Neuronal stem cell (in vitro differentiated cells): ENCODE results near the gene FHIT.

Experiments
- DNase-seq: peaks from one replicate; pipeline ENCODE4 v3.0.0-alpha.2; 2013; ENCODE audit warnings: low spot score
- H2AFZ ChIP-seq: one replicate; pipeline ENCODE4 v1.6.1; 2013; ENCODE audit warnings: mild to moderate bottlenecking, low read length, inconsistent platforms
- H2AK5ac ChIP-seq: 2 replicates; pipeline ENCODE4 v1.6.1; 2013; ENCODE audit warnings: low read depth, mild to moderate bottlenecking, inconsistent platforms, low read length, moderate library complexity, mixed read lengths
- H2BK120ac ChIP-seq: 2 replicates; pipeline ENCODE4 v1.6.1; 2013; ENCODE audit warnings: low read depth, mild to moderate bottlenecking, inconsistent platforms, low read length, moderate library complexity, mixed read lengths
- H2BK12ac ChIP-seq: one replicate; pipeline ENCODE4 v1.6.1; 2013; ENCODE audit warnings: low read length, inconsistent platforms
- H2BK15ac ChIP-seq: 2 replicates; pipeline ENCODE4 v1.6.1; 2013; ENCODE audit warnings: mild to moderate bottlenecking, low read length, inconsistent platforms, mixed read lengths
- H2BK5ac ChIP-seq: one replicate; pipeline ENCODE4 v1.6.1; 2013; ENCODE audit warnings: inconsistent platforms, mild to moderate bottlenecking, low read length, moderate library complexity
- H3K14ac ChIP-seq: one replicate; pipeline ENCODE4 v1.6.1; 2013; ENCODE audit warnings: low read length, inconsistent platforms
- H3K18ac ChIP-seq: 2 replicates; pipeline ENCODE4 v1.6.1; 2013; ENCODE audit warnings: low read length, inconsistent platforms
- H3K23ac ChIP-seq: 2 replicates; pipeline ENCODE4 v1.6.1; 2013; ENCODE audit warnings: low read depth, mild to moderate bottlenecking, mixed read lengths, low read length, inconsistent platforms; ENCODE audit not compliant: poor library complexity
- H3K27ac ChIP-seq: replicated peaks from 3 replicates; pipeline ENCODE4 v1.5.1; 2013; ENCODE audit warnings: low read length, inconsistent platforms
- H3K27me3 ChIP-seq, 3 experiments: 2 replicates each; pipeline ENCODE4 v1.6.1; 2013; ENCODE audit warnings: low read length in 3 of 3, mild to moderate bottlenecking in 2 of 3, inconsistent platforms in 1 of 3, low read depth in 1 of 3, mixed read lengths in 1 of 3, moderate library complexity in 1 of 3; ENCODE audit not compliant: control insufficient read depth in 3 of 3, insufficient read depth in 3 of 3
- H3K36me3 ChIP-seq, 2 donors: replicated peaks in 1 of 2; 2 replicates each; pipeline ENCODE4 v1.6.1; 2013; ENCODE audit warnings: low read length in 2 of 2; ENCODE audit not compliant: control insufficient read depth in 2 of 2, insufficient read depth in 2 of 2
- H3K4ac ChIP-seq: 2 replicates; pipeline ENCODE4 v1.6.1; 2013; ENCODE audit warnings: inconsistent platforms, mild to moderate bottlenecking, low read length, moderate library complexity
- H3K4me1 ChIP-seq, 2 donors: 1 replicate in 1 of 2; 2 replicates in 1 of 2; pipeline ENCODE4 v1.6.1; 2013; ENCODE audit warnings: low read length in 2 of 2, low read depth in 1 of 2; ENCODE audit not compliant: control insufficient read depth in 2 of 2, insufficient read depth in 1 of 2
- H3K4me2 ChIP-seq: one replicate; pipeline ENCODE4 v1.6.1; 2013; ENCODE audit warnings: mild to moderate bottlenecking, low read length, inconsistent platforms; ENCODE audit not compliant: insufficient read depth, poor library complexity, severe bottlenecking
- H3K4me3 ChIP-seq, 2 donors: 2 replicates each; pipeline ENCODE4 v1.5.1; 2013; ENCODE audit warnings: low read length in 2 of 2, mild to moderate bottlenecking in 2 of 2, inconsistent platforms in 1 of 2, moderate library complexity in 1 of 2
- H3K79me1 ChIP-seq: one replicate; pipeline ENCODE4 v1.6.1; 2013; ENCODE audit warnings: low read depth, mild to moderate bottlenecking, inconsistent platforms, low read length, moderate library complexity
- H3K9ac ChIP-seq: one replicate; pipeline ENCODE4 v1.6.1; 2013; ENCODE audit warnings: mild to moderate bottlenecking, low read depth, low read length, inconsistent platforms; ENCODE audit not compliant: poor library complexity
- H3K9me3 ChIP-seq, 2 donors: replicated peaks in 1 of 2; 2 replicates each; pipeline versions ENCODE3 to v1.6.1; 2013; ENCODE audit warnings: low read length in 2 of 2, mild to moderate bottlenecking in 2 of 2, inconsistent platforms in 1 of 2, low read depth in 1 of 2, mixed read lengths in 1 of 2, moderate library complexity in 1 of 2; ENCODE audit not compliant: control insufficient read depth in 2 of 2, insufficient read depth in 1 of 2
- H4K8ac ChIP-seq: one replicate; pipeline ENCODE4 v1.6.1; 2013; ENCODE audit warnings: low read depth, mild to moderate bottlenecking, inconsistent platforms, low read length, moderate library complexity
- H4K91ac ChIP-seq: one replicate; pipeline ENCODE4 v1.6.1; 2013; ENCODE audit warnings: low read length, low read depth, mild to moderate bottlenecking, inconsistent platforms; ENCODE audit not compliant: poor library complexity
- WGBS, 2 donors: extraction: QIAGEN DNeasy Blood & Tissue Kit; methylation state at CpG; one replicate each; pipeline ENCODE4 v1.1.7; 2013; ENCODE audit warnings: missing lambda C conversion rate in 2 of 2, mixed read lengths in 1 of 2; ENCODE audit not compliant: insufficient read length in 2 of 2, insufficient replicate concordance in 1 of 2; ENCODE audit errors: extremely low coverage in 2 of 2; 5-methylcytosine and 5-hydroxymethylcytosine counted together

FHIT gene

DNA sequence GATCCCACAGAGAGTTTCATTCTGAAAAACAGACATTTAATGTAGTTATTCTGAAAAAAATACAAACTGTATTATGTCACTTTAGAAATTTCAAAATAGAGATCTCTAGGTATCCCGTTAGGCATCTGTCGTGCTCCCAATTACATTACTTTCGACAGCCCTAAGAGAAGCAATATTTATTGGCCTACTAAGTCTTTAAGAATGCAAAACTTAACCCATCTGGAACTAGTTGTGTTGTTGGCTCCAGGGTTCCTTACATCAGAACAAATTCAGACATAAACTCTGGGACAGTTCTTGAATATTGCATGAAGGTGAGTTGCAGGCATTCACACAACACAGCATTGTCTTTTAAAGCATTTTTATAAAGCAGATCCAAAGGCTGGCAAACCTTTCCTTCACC lies 498.4 kb downstream of the FHIT start:
- no peak overlapping the region for H2AK5ac ChIP-seq
- no peaks in the 10 kb centered on the region for H3K79me1 ChIP-seq
- peaks cover 6 to 9% of the 10 kb centered on the region in 2 donors for H3K9me3 ChIP-seq
- H3K36me3 ChIP-seq = no peaks in the 10 kb centered on the region
- WGBS, 2 donors = no CpG with 5 or more reads among the region's 3 CpGs
- no peak overlapping the region for H2BK15ac ChIP-seq
- no peak overlapping the region for H3K9ac ChIP-seq
- no peak overlapping the region for H2AFZ ChIP-seq
- H2BK12ac ChIP-seq = no peak overlapping the region
- H3K18ac ChIP-seq = no peak overlapping the region
- H4K91ac ChIP-seq = no peak overlapping the region
- H2BK120ac ChIP-seq = no peak overlapping the region
- no peak overlapping the region for H3K27ac ChIP-seq
- no peak overlapping the region for H3K23ac ChIP-seq
- H3K4me2 ChIP-seq = no peak overlapping the region
- DNase-seq = no peak
- no peak overlapping the region for H4K8ac ChIP-seq
- H2BK5ac ChIP-seq = no peak overlapping the region
- H3K4me3 ChIP-seq = no peak overlapping the region
- no peak overlapping the region for H3K4ac ChIP-seq
- no peaks in the 10 kb centered on the region for H3K27me3 ChIP-seq
- peaks cover 2 to 13% of the 10 kb centered on the region in 2 donors for H3K4me1 ChIP-seq
- H3K14ac ChIP-seq = no peak overlapping the region

DNA sequence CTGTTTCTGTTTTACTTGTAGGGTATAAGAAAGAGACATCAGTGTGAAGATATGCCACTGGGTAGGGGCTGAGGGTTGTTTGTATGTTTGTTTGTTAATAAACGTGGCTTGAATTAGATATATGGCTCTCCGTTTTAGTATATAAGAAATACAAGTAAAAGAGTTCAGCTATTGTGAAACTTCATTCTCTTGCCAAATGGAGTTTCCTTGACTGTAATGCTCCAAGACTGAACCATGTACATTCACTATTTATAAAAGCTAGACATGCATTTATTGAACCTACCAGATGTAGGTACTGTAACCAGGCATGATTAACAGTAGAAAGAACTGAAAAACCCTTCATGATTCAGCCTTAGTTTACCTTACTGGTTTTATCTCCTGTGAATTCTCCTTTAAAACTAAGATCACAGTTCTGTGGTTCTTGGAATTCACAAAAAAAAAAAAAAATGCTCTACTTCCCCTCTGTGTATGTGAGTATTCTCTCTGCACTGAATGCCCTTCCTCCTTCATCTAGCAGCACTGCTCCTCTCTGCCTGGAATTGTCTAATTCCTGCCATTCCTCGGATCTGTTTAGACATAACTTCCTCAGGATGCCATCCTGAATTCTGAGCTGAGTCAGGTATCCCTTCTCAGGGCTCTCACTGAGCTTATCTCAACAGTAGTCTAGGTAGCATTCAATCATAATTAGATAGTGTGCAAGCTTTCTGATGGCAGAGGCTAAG lies 504.4 kb downstream of the FHIT start:
- Histone ChIP-seq H3K4me3 (no peak overlapping the region), H4K8ac (no peak overlapping the region), H2AK5ac (no peak overlapping the region), H3K27ac (no peak overlapping the region), H2AFZ (no peak overlapping the region), H2BK12ac (no peak overlapping the region), H3K27me3 (no peaks in the 10 kb centered on the region), H3K4me1 (peaks cover 8 to 14% of the 10 kb centered on the region in 2 donors), H4K91ac (no peak overlapping the region), H2BK5ac (no peak overlapping the region), H3K14ac (no peak overlapping the region), H3K23ac (no peak overlapping the region), H2BK15ac (no peak overlapping the region), H2BK120ac (no peak overlapping the region), H3K4ac (no peak overlapping the region), H3K79me1 (no peaks in the 10 kb centered on the region), H3K36me3 (no peaks in the 10 kb centered on the region), H3K4me2 (no peak overlapping the region), H3K9ac (no peak overlapping the region), H3K9me3 (peaks cover 6 to 9% of the 10 kb centered on the region in 2 donors), H3K18ac (no peak overlapping the region)
- no peak for DNase-seq
- WGBS, 2 donors = no CpG with 5 or more reads among the region's 3 CpGs

DNA sequence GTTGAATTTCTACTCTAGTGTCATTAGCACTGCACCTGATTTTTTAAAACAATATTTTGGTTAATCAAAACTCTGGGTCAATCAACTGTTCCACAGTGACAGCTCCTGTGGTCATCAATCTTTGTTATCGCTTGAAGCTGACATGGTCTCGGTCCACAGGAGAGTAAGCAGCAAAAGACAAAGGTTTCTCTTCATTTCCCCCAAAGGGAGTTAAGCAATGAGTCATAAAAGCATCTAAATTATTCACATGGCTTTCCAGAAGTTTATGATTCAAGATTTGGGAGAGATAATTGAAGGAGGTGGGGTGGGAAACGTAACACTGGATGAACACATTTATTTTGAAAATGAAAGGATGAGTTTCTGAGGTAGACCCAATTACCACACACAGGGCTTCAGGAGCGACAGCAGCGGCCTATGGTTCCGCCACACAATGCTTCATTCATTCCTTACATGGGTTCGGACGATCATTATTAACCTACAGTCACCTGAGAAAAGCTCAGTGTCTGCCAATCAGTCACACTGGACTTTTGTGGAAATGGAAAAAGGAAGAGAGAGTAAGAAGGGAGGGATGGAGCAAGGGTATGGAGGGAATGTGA lies 505.1 kb downstream of the FHIT start:
- no peak overlapping the region for H3K4ac ChIP-seq
- no peak overlapping the region for H3K4me2 ChIP-seq
- no peak overlapping the region for H2BK15ac ChIP-seq
- H3K9ac ChIP-seq = no peak overlapping the region
- H4K8ac ChIP-seq = no peak overlapping the region
- H3K36me3 ChIP-seq = no peaks in the 10 kb centered on the region
- peaks cover 8 to 14% of the 10 kb centered on the region in 2 donors for H3K4me1 ChIP-seq
- H3K18ac ChIP-seq = no peak overlapping the region
- no peak overlapping the region for H2AK5ac ChIP-seq
- H2BK12ac ChIP-seq = no peak overlapping the region
- H4K91ac ChIP-seq = no peak overlapping the region
- no peak overlapping the region for H3K14ac ChIP-seq
- H2AFZ ChIP-seq = no peak overlapping the region
- H2BK120ac ChIP-seq = no peak overlapping the region
- no peak for DNase-seq
- WGBS, 2 donors = no CpG with 5 or more reads among the region's 8 CpGs
- no peaks in the 10 kb centered on the region for H3K79me1 ChIP-seq
- no peak overlapping the region for H3K27ac ChIP-seq
- no peak overlapping the region for H3K4me3 ChIP-seq
- peaks cover 6 to 9% of the 10 kb centered on the region in 2 donors for H3K9me3 ChIP-seq
- H3K23ac ChIP-seq = no peak overlapping the region
- H2BK5ac ChIP-seq = no peak overlapping the region
- H3K27me3 ChIP-seq = no peaks in the 10 kb centered on the region

DNA sequence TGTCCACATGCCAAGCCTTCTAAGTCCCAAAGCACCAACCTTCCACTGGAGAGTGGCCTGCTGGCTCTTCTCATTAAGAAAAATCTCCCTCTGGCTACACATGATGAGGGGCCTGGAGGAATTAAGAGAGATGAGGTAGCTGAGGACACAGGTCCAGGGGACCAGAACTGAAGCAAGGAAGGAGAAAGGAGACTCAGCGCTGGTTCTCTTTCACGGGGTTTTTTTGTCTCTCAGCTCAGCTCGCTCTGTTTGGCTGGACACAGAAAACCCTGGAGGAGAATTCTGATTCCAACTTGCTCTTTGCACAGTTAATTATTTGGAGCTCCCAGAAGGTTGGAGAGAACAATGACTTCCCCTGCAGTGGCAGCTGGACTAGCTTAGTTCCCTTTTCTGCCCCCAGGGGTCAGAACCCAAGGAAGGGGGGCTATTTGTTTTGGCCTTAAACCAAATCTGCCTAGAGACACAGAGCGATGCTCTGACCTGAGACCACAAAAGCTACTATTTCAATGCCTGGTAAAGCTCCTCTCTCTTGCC lies 507.6 kb downstream of the FHIT start:
- no peak overlapping the region for H3K4ac ChIP-seq
- H2AFZ ChIP-seq = peak overlapping the region; percentile 73
- H2BK15ac ChIP-seq = no peak overlapping the region
- DNase-seq = peak; percentile 76
- H3K79me1 ChIP-seq = no peaks in the 10 kb centered on the region
- no peaks in the 10 kb centered on the region for H3K9me3 ChIP-seq
- no peak overlapping the region for H2BK120ac ChIP-seq
- H4K91ac ChIP-seq = no peak overlapping the region
- H3K4me1 ChIP-seq = peaks cover 8 to 14% of the 10 kb centered on the region in 2 donors
- H3K4me3 ChIP-seq = no peak overlapping the region
- no peak overlapping the region for H2BK12ac ChIP-seq
- H3K36me3 ChIP-seq = no peaks in the 10 kb centered on the region
- H3K18ac ChIP-seq = no peak overlapping the region
- WGBS, 2 donors = no CpG with 5 or more reads among the region's 4 CpGs
- no peak overlapping the region for H3K14ac ChIP-seq
- H3K9ac ChIP-seq = no peak overlapping the region
- H4K8ac ChIP-seq = no peak overlapping the region
- no peak overlapping the region for H2BK5ac ChIP-seq
- no peak overlapping the region for H2AK5ac ChIP-seq
- no peaks in the 10 kb centered on the region for H3K27me3 ChIP-seq
- H3K23ac ChIP-seq = no peak overlapping the region
- peak overlapping the region; percentile 18 for H3K4me2 ChIP-seq
- H3K27ac ChIP-seq = peak overlapping the region; percentile 92
